ENCODE data around the gene AFDN.

DNA sequence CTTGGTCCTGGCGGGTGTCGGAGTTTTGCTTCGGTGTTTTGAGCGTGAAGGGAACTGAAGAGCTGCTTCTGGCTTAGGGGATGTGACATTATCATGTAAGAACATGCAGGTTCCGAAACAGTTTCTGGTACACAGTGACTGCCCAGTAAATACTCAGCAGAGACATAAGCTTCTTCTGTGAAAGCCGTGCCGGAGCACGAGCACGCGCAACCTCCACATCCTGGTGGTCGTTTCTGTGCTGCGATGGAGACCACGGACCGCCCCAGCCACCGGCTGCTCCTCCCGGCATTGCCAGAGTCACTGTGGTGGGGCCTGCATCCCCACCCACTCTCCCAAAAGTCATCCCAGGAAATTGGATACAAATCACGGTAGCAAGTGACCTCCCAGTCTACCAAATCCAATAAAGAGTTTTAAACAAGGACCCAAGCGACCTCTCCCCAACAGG lies 189.5 kb downstream of the AFDN start:
- TF ChIP-seq CTCF (conservative IDR thresholded peaks at IDR 0.05) (no peak), EZH2 (IDR thresholded peaks at IDR 0.05; ENCODE audit: low read depth) (no peak)

Measured in PC-9 (cell line).